AG09319 (cell line): ENCODE measurements around the gene BAHCC1.

Experiments used
- DNase-seq: peaks from one replicate; pipeline ENCODE4 v3.0.0-alpha.2; 2010; ENCODE audit warnings: low read depth; ENCODE audit errors: extremely low read depth
- CTCF ChIP-seq: IDR thresholded peaks from 2 replicates; pipeline ENCODE4 v1.5.1; 2011; ENCODE audit warnings: low read depth, mild to moderate bottlenecking, inconsistent platforms, low read length, moderate library complexity

Gene BAHCC1

GRCh38 chr17:81480140-81481072 is 85.1 kb downstream of the BAHCC1 start:
- DNase-seq = no peak
- TF ChIP-seq CTCF = peak; percentile 13; the same call in 1 of the 2 replicates

- no peak for DNase-seq
- TF ChIP-seq CTCF = no peak
Observed at GRCh38 chr17:81481073-81481799, 86.0 kb downstream of the BAHCC1 start.

GRCh38 chr17:81481815-81482505 is 86.7 kb downstream of the BAHCC1 start:
- no peak for DNase-seq
- no peak for TF ChIP-seq CTCF

GRCh38 chr17:81482673-81483072 is 87.4 kb downstream of the BAHCC1 start:
- no peak for TF ChIP-seq CTCF
- no peak for DNase-seq

GRCh38 chr17:81483085-81483861 is 88.0 kb downstream of the BAHCC1 start:
- no peak for TF ChIP-seq CTCF
- DNase-seq = no peak

GRCh38 chr17:81483862-81484194 is 88.6 kb downstream of the BAHCC1 start:
- no peak for DNase-seq
- TF ChIP-seq CTCF = no peak
